PC-3 (cell line): ENCODE measurements around the gene LATS2. TPM values are rescaled to one million over a fixed set of nuclear protein-coding genes. Genes with fewer than 3 reads are reported as not detected.

Experiments
- ATAC-seq: fragments of 200-7000 bp; cut with Tn5 transposase; 2 replicates; pipeline ENCODE4 v1.9.1; 2020; ENCODE audit warnings: mild to moderate bottlenecking, moderate library complexity
- BruUV-seq: library from RNA; stranded (reverse); fragments of 400-500 nt; replicated peaks from 2 replicates; lab custom pipeline; 2021; lab: Mats Ljungman, UMichigan
- CTCF ChIA-PET: fragments of 300-600 bp; sonication (Branson Sonifier 250); formaldehyde crosslinking; loops from one replicate; lab custom pipeline; 2022; ENCODE audit warnings: antibody characterized with exemption; lab: Charles Lee
- POLR2A ChIA-PET: fragments of 300-600 bp; sonication (Branson Sonifier 250); formaldehyde crosslinking; loops from one replicate; lab custom pipeline; 2022; ENCODE audit warnings: antibody characterized with exemption; ENCODE audit not compliant: unreplicated experiment; lab: Charles Lee
- DNase-seq: peaks from one replicate; pipeline ENCODE4 v3.0.0-alpha.2; 2015
- H2AFZ ChIP-seq: fragments of 300-600 bp; sonication (generic); 2 replicates; pipeline ENCODE4 v1.6.0; 2016; ENCODE audit warnings: antibody characterized with exemption, low read length
- H3F3A ChIP-seq: fragments of 300-600 bp; sonication (generic); one replicate; pipeline ENCODE4 v1.6.0; 2017; ENCODE audit warnings: antibody characterized with exemption, low read length, control low read depth, mild to moderate bottlenecking; ENCODE audit not compliant: unreplicated experiment
- H3K27ac ChIP-seq: fragments of 300-600 bp; sonication (generic); 2 replicates; pipeline ENCODE4 v1.5.1; 2016; ENCODE audit warnings: mild to moderate bottlenecking, low read length
- H3K27me3 ChIP-seq: fragments of 300-600 bp; sonication (generic); 2 replicates; pipeline ENCODE4 v1.6.1; 2016; ENCODE audit warnings: low read length, mixed read lengths
- H3K36me3 ChIP-seq: fragments of 300-600 bp; sonication (generic); 2 replicates; pipeline ENCODE4 v1.6.1; 2016; ENCODE audit warnings: low read depth, mixed run types, low read length, mixed read lengths
- H3K4me1 ChIP-seq: fragments of 300-600 bp; sonication (generic); 2 replicates; pipeline ENCODE4 v1.5.1; 2016; ENCODE audit warnings: low read length; ENCODE audit not compliant: insufficient read depth
- H3K4me2 ChIP-seq: fragments of 300-600 bp; sonication (generic); 2 replicates; pipeline ENCODE4 v1.6.0; 2016; ENCODE audit warnings: low read length
- H3K4me3 ChIP-seq: fragments of 300-600 bp; sonication (generic); 2 replicates; pipeline ENCODE4 v1.5.1; 2016; ENCODE audit warnings: mild to moderate bottlenecking, low read length, mixed read lengths
- H3K79me2 ChIP-seq: fragments of 300-600 bp; sonication (generic); 2 replicates; pipeline ENCODE4 v1.6.1; 2017; ENCODE audit warnings: low read length, mixed read lengths
- H3K9ac ChIP-seq: fragments of 300-600 bp; sonication (generic); 2 replicates; pipeline ENCODE4 v1.6.0; 2016; ENCODE audit warnings: mild to moderate bottlenecking, low read length
- H3K9me2 ChIP-seq: fragments of 300-600 bp; sonication (generic); replicated peaks from 2 replicates; pipeline ENCODE4 v1.6.1; 2016; ENCODE audit warnings: mixed run types, low read length, mixed read lengths
- H3K9me3 ChIP-seq: fragments of 300-600 bp; sonication (generic); 2 replicates; pipeline ENCODE4 v1.6.1; 2016; ENCODE audit warnings: low read length, mixed read lengths
- H4K20me1 ChIP-seq: fragments of 300-600 bp; sonication (generic); 2 replicates; pipeline ENCODE4 v1.6.1; 2016; ENCODE audit warnings: low read length, mixed read lengths
- EZH2 ChIP-seq: fragments of 300-600 bp; sonication (generic); IDR thresholded peaks from one replicate; pipeline ENCODE4 v1.6.1; 2017; ENCODE audit warnings: antibody characterized with exemption, mild to moderate bottlenecking, low read length; ENCODE audit not compliant: unreplicated experiment
- EZH2phosphoT487 ChIP-seq: fragments of 300-600 bp; sonication (generic); IDR thresholded peaks from 2 replicates; pipeline ENCODE4 v1.6.1; 2018; ENCODE audit warnings: mild to moderate bottlenecking, antibody characterized with exemption, low read length, borderline replicate concordance
- intact Hi-C: fragments of 100-400 bp; cut with micrococcal nuclease; formaldehyde crosslinking; loops from 2 replicates; pipeline ENCODE4 v1.9.0; 2023
- total RNA-seq: library from RNA; depleted of rRNA; stranded (reverse); fragments of >200 nt; gene quantifications from 2 replicates; pipeline ENCODE4 v1.2.3, GENCODE V29; 2014
- TF ChIP-seq, protein P1 (sequence below): fragments of 300-600 bp; sonication (generic); conservative IDR thresholded peaks from 2 replicates; pipeline ENCODE4 v1.5.1; 2017; ENCODE audit warnings: antibody characterized with exemption, low read depth, mild to moderate bottlenecking, low read length

The LATS2 gene
- total RNA-seq, 1 experiment from 2014 or later: 11.0 TPM

DNA sequence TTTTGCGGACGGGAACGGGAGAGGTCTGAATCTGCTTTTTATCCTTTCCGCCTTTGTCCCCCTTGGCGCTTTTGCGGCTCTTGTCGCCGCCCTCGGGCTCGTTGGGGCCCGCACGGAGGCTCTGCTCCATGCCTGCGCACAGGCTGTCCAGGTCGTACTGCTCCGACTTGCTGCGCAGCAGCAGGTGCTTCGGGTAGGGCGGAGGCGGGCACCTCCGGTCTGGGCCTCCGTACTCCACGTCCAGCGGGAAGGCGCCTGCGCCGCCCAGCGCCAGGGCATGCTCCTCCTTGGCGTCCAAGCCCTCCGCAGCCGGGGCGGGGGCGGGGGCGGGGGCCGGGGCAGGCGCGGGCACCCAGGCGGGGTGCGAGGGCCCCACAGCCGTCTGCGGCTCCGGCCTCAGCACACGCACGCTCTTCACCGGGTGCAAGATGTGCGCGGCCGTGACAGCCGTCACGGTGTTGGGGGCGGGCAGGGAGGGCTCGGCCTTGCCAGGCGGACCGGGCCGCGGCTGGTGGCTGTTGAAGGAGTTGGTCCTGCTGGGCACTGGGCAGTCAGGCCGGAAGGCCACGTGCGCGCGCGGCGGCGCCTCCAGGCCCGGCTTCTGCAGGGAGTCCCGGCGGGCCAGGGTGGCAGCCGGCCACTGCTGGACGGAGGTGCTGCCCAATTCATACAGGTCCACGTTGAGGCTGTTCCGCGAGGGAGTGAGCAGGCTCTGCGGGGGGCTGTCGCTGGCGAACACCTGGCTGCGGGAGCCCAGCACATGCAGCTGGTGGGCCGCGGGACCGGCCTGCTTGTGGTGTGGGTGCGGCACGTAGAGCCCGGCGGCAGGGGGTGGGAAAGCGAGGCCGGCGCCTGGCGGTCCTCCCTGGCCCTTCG lies 73.1 kb downstream of the LATS2 start:
- peaks cover 9% of the 10 kb centered on the region; the same call in 1 of the 2 replicates for H3K36me3 ChIP-seq
- intact Hi-C loops: no loop called here
- H3K27me3 ChIP-seq: no peaks in the 10 kb centered on the region
- POLR2A ChIA-PET: no interaction called here
- H3K4me1 ChIP-seq: no peaks in the 10 kb centered on the region
- no TSS peak for BruUV-seq
- ATAC-seq (no peak), DNase-seq (no peak)
- CTCF ChIA-PET: no interaction called here
- no peaks in the 10 kb centered on the region for H3K9me3 ChIP-seq
- TF ChIP-seq EZH2phosphoT487 (no peak), EZH2 (no peak)
- TF ChIP-seq, protein P1, sequence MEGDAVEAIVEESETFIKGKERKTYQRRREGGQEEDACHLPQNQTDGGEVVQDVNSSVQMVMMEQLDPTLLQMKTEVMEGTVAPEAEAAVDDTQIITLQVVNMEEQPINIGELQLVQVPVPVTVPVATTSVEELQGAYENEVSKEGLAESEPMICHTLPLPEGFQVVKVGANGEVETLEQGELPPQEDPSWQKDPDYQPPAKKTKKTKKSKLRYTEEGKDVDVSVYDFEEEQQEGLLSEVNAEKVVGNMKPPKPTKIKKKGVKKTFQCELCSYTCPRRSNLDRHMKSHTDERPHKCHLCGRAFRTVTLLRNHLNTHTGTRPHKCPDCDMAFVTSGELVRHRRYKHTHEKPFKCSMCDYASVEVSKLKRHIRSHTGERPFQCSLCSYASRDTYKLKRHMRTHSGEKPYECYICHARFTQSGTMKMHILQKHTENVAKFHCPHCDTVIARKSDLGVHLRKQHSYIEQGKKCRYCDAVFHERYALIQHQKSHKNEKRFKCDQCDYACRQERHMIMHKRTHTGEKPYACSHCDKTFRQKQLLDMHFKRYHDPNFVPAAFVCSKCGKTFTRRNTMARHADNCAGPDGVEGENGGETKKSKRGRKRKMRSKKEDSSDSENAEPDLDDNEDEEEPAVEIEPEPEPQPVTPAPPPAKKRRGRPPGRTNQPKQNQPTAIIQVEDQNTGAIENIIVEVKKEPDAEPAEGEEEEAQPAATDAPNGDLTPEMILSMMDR: no peak
- no peaks in the 10 kb centered on the region for H4K20me1 ChIP-seq
- H3K79me2 ChIP-seq: no peaks in the 10 kb centered on the region
- no peaks in the 10 kb centered on the region for H3K9me2 ChIP-seq
- no peak overlapping the region for H2AFZ ChIP-seq
- H3F3A ChIP-seq: no peaks in the 10 kb centered on the region
- H3K27ac ChIP-seq: no peak overlapping the region
- H3K9ac ChIP-seq: no peak overlapping the region
- no peak overlapping the region for H3K4me3 ChIP-seq
- no peak overlapping the region for H3K4me2 ChIP-seq

- Histone ChIP-seq H3K36me3 (peaks cover 13% of the 10 kb centered on the region; the same call in 1 of the 2 replicates), H3K4me3 (no peak overlapping the region), H3K27ac (no peak overlapping the region), H3K4me1 (no peaks in the 10 kb centered on the region), H2AFZ (no peak overlapping the region), H3K4me2 (no peak overlapping the region), H3K9me3 (no peaks in the 10 kb centered on the region), H3K27me3 (no peaks in the 10 kb centered on the region), H3F3A (no peaks in the 10 kb centered on the region), H3K9ac (no peak overlapping the region), H3K9me2 (no peaks in the 10 kb centered on the region), H4K20me1 (no peaks in the 10 kb centered on the region), H3K79me2 (no peaks in the 10 kb centered on the region)
- CTCF ChIA-PET: no interaction called here
- POLR2A ChIA-PET: no interaction called here
- intact Hi-C loops: no loop called here
- ATAC-seq (no peak), DNase-seq (no peak)
- no TSS peak for BruUV-seq
- TF ChIP-seq EZH2 (no peak), EZH2phosphoT487 (no peak)
- TF ChIP-seq, protein P1: no peak
Observed at GRCh38 chr13:20987599-20987998, 73.8 kb downstream of the LATS2 start.

DNA sequence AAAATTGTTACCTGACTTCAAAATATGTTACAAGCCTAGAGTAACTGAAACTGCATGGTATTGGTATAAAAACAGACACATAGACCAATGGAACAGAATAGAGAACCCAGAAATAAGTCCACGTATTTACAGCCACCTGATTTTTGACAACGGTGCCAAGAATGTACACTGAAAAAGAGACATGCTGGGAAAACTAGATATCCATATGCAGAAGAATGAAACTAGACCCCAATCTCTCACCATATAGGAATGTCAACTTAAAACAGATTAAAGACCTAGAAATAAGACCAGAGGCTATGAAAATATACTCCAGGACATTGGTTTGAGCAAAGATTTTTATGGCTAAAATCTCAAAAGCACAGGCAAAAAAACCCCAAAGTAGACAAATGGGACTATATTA lies 76.5 kb downstream of the LATS2 start:
- no peak overlapping the region for H3K4me3 ChIP-seq
- H3K9me2 ChIP-seq: no peaks in the 10 kb centered on the region
- H2AFZ ChIP-seq: no peak overlapping the region
- no TSS peak for BruUV-seq
- no peaks in the 10 kb centered on the region for H4K20me1 ChIP-seq
- H3K27me3 ChIP-seq: no peaks in the 10 kb centered on the region
- H3K4me2 ChIP-seq: no peak overlapping the region
- ATAC-seq (no peak), DNase-seq (no peak)
- no peak overlapping the region for H3K27ac ChIP-seq
- intact Hi-C loops: no loop called here
- H3K9ac ChIP-seq: no peak overlapping the region
- no peaks in the 10 kb centered on the region for H3F3A ChIP-seq
- TF ChIP-seq EZH2: no peak
- no peak for TF ChIP-seq EZH2phosphoT487
- TF ChIP-seq, protein P1: no peak
- no peaks in the 10 kb centered on the region for H3K4me1 ChIP-seq
- peaks cover 29% of the 10 kb centered on the region for H3K36me3 ChIP-seq
- ChIA-PET CTCF (no interaction called here), POLR2A (no interaction called here)
- no peaks in the 10 kb centered on the region for H3K79me2 ChIP-seq
- H3K9me3 ChIP-seq: no peaks in the 10 kb centered on the region
